ENCODE measurements around the gene PWP2.
"Not testable (repeated sequence)": the region's sequence is repeated elsewhere in the genome, so short reads cannot be mapped to it uniquely, and the experiment has no call there.

The PWP2 gene

GRCh38 chr21:44143996-44144395 lies 36.8 kb downstream of the PWP2 start:
- not testable (repeated sequence) for H3K27ac ChIP-seq

- H3K27ac ChIP-seq, result not testable (repeated sequence)
These were observed 37.8 kb downstream of the PWP2 start for GRCh38 chr21:44144784-44145602.

GRCh38 chr21:44145616-44146015 lies 38.4 kb downstream of the PWP2 start:
- not testable (repeated sequence) for H3K27ac ChIP-seq

GRCh38 chr21:44147108-44147507 lies 39.9 kb downstream of the PWP2 start:
- not testable (repeated sequence) for H3K27ac ChIP-seq

GRCh38 chr21:44150255-44150654 lies 43.1 kb downstream of the PWP2 start:
- H3K27ac ChIP-seq, result not testable (repeated sequence)

- not testable (repeated sequence) for H3K27ac ChIP-seq
These were observed 46.2 kb downstream of the PWP2 start for GRCh38 chr21:44153214-44153888.

GRCh38 chr21:44153889-44154228 lies 46.7 kb downstream of the PWP2 start:
- not testable (repeated sequence) for H3K27ac ChIP-seq

- not testable (repeated sequence) for H3K27ac ChIP-seq
These were observed 47.6 kb downstream of the PWP2 start for GRCh38 chr21:44154816-44155230.

- H3K27ac ChIP-seq, result not testable (repeated sequence)
These were observed 48.2 kb downstream of the PWP2 start for GRCh38 chr21:44155231-44155993.

- H3K27ac ChIP-seq, result not testable (repeated sequence)
These were observed 48.8 kb downstream of the PWP2 start for GRCh38 chr21:44155994-44156380.

- H3K27ac ChIP-seq, result not testable (repeated sequence)
These were observed 50.4 kb downstream of the PWP2 start for GRCh38 chr21:44157439-44158081.

GRCh38 chr21:44158082-44158468 lies 50.9 kb downstream of the PWP2 start:
- H3K27ac ChIP-seq, result not testable (repeated sequence)

- not testable (repeated sequence) for H3K27ac ChIP-seq
These were observed 52.4 kb downstream of the PWP2 start for GRCh38 chr21:44159349-44160297.

- H3K27ac ChIP-seq, result not testable (repeated sequence)
These were observed 53.1 kb downstream of the PWP2 start for GRCh38 chr21:44160298-44160672.

- H3K27ac ChIP-seq, result not testable (repeated sequence)
These were observed 53.6 kb downstream of the PWP2 start for GRCh38 chr21:44160821-44161220.

GRCh38 chr21:44163167-44163653 lies 56.0 kb downstream of the PWP2 start:
- H3K27ac ChIP-seq, result not testable (repeated sequence)

- H3K27ac ChIP-seq, result not testable (repeated sequence)
These were observed 58.7 kb downstream of the PWP2 start for GRCh38 chr21:44165933-44166332.

- H3K27ac ChIP-seq, result not testable (repeated sequence)
These were observed 60.3 kb downstream of the PWP2 start for GRCh38 chr21:44167527-44167926.

- not testable (repeated sequence) for H3K27ac ChIP-seq
These were observed 63.1 kb downstream of the PWP2 start for GRCh38 chr21:44170326-44170725.

GRCh38 chr21:44170863-44171262 lies 63.7 kb downstream of the PWP2 start:
- H3K27ac ChIP-seq, result not testable (repeated sequence)
